Measurements from ENCODE around the gene INF2. TPM values are rescaled to one million over a fixed set of nuclear protein-coding genes. Genes with fewer than 3 reads are reported as not detected.

Gene INF2
- polyA plus RNA-seq, 1 donor (not counting 4 experiments of a cell fraction or from before 2014, with no cell fraction given) = 22.6 TPM

GRCh38 chr14:104714681-104715080, 25.3 kb downstream of the INF2 start:
- Histone ChIP-seq H3K36me3 (ENCODE audit: control insufficient read depth in 2 of 2, extremely low read depth in 1 of 2, insufficient read depth in 2 of 2, low read length in 2 of 2) (peaks cover 25 to 38% of the 10 kb centered on the region in 2 experiments), H3K4me2 (ENCODE audit: control insufficient read depth, extremely low read depth, insufficient read depth, low read depth, low read length) (no peak overlapping the region), H3K9ac (ENCODE audit: control insufficient read depth, extremely low read depth, insufficient read depth, low read length) (no peak overlapping the region), H3K4me1 (ENCODE audit: control insufficient read depth, extremely low read depth, insufficient read depth, low read length) (no peaks in the 10 kb centered on the region), H3K9me3 (ENCODE audit: control insufficient read depth, low read depth, low read length) (no peaks in the 10 kb centered on the region), H2AFZ (ENCODE audit: control insufficient read depth, low read length) (no peak overlapping the region), H3K79me2 (ENCODE audit: control insufficient read depth, insufficient read depth, low read length) (no peaks in the 10 kb centered on the region), H3K4me3 (ENCODE audit: control insufficient read depth in 2 of 3, extremely low read depth in 1 of 3, insufficient read depth in 2 of 3, low read depth in 1 of 3, low read length in 3 of 3) (no peak overlapping the region), H3K27ac (ENCODE audit: control insufficient read depth, insufficient read depth, low read length) (no peak overlapping the region), H4K20me1 (ENCODE audit: control insufficient read depth, extremely low read depth, insufficient read depth, low read length) (no peaks in the 10 kb centered on the region), H3K9me1 (ENCODE audit: control insufficient read depth, extremely low read depth, insufficient read depth, low read length) (no peaks in the 10 kb centered on the region), H3K27me3 (ENCODE audit: control insufficient read depth, extremely low read depth, insufficient read depth, low read length) (no peaks in the 10 kb centered on the region)
- no peak for FAIRE-seq
- DNase-seq (ENCODE audit: low read depth, low spot score) = no peak
- dilution Hi-C loops (cut with MboI; ENCODE audit: extremely low pct_ligation_motif_present, low sequenced_read_pairs) = no loop called here
- TF ChIP-seq EZH2 (IDR thresholded peaks at IDR 0.05; ENCODE audit: low read length) = no peak
- TF ChIP-seq, protein P1, sequence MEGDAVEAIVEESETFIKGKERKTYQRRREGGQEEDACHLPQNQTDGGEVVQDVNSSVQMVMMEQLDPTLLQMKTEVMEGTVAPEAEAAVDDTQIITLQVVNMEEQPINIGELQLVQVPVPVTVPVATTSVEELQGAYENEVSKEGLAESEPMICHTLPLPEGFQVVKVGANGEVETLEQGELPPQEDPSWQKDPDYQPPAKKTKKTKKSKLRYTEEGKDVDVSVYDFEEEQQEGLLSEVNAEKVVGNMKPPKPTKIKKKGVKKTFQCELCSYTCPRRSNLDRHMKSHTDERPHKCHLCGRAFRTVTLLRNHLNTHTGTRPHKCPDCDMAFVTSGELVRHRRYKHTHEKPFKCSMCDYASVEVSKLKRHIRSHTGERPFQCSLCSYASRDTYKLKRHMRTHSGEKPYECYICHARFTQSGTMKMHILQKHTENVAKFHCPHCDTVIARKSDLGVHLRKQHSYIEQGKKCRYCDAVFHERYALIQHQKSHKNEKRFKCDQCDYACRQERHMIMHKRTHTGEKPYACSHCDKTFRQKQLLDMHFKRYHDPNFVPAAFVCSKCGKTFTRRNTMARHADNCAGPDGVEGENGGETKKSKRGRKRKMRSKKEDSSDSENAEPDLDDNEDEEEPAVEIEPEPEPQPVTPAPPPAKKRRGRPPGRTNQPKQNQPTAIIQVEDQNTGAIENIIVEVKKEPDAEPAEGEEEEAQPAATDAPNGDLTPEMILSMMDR (optimal IDR thresholded peaks at IDR 0.05 in 1 of 3, IDR thresholded peaks at IDR 0.05 in 1 of 3, conservative IDR thresholded peaks at IDR 0.05 in 1 of 3; ENCODE audit: extremely low read depth in 1 of 3, insufficient read depth in 2 of 3, low read length in 3 of 3) = no peak

- Histone ChIP-seq H3K79me2 (ENCODE audit: control insufficient read depth, insufficient read depth, low read length) (no peaks in the 10 kb centered on the region), H3K27me3 (ENCODE audit: control insufficient read depth, extremely low read depth, insufficient read depth, low read length) (no peaks in the 10 kb centered on the region), H3K4me1 (ENCODE audit: control insufficient read depth, extremely low read depth, insufficient read depth, low read length) (no peaks in the 10 kb centered on the region), H3K36me3 (ENCODE audit: control insufficient read depth in 2 of 2, extremely low read depth in 1 of 2, insufficient read depth in 2 of 2, low read length in 2 of 2) (peaks cover 23 to 36% of the 10 kb centered on the region in 2 experiments), H3K27ac (ENCODE audit: control insufficient read depth, insufficient read depth, low read length) (no peak overlapping the region), H3K9me3 (ENCODE audit: control insufficient read depth, low read depth, low read length) (no peaks in the 10 kb centered on the region), H3K9ac (ENCODE audit: control insufficient read depth, extremely low read depth, insufficient read depth, low read length) (no peak overlapping the region), H2AFZ (ENCODE audit: control insufficient read depth, low read length) (no peak overlapping the region), H3K4me3 (ENCODE audit: control insufficient read depth in 2 of 3, extremely low read depth in 1 of 3, insufficient read depth in 2 of 3, low read depth in 1 of 3, low read length in 3 of 3) (no peak overlapping the region), H3K4me2 (ENCODE audit: control insufficient read depth, extremely low read depth, insufficient read depth, low read depth, low read length) (no peak overlapping the region), H4K20me1 (ENCODE audit: control insufficient read depth, extremely low read depth, insufficient read depth, low read length) (peaks cover 5% of the 10 kb centered on the region), H3K9me1 (ENCODE audit: control insufficient read depth, extremely low read depth, insufficient read depth, low read length) (no peaks in the 10 kb centered on the region)
- TF ChIP-seq EZH2 (IDR thresholded peaks at IDR 0.05; ENCODE audit: low read length) = no peak
- TF ChIP-seq, protein P1 (optimal IDR thresholded peaks at IDR 0.05 in 1 of 3, IDR thresholded peaks at IDR 0.05 in 1 of 3, conservative IDR thresholded peaks at IDR 0.05 in 1 of 3; ENCODE audit: extremely low read depth in 1 of 3, insufficient read depth in 2 of 3, low read length in 3 of 3) = no peak
- FAIRE-seq (no peak), DNase-seq (ENCODE audit: low read depth, low spot score) (no peak)
- dilution Hi-C loops (cut with MboI; ENCODE audit: extremely low pct_ligation_motif_present, low sequenced_read_pairs) = no loop called here
These were observed 26.0 kb downstream of the INF2 start for GRCh38 chr14:104715416-104715815.

All from keratinocyte (primary cell).